Eye (tissue), 1 donor: Measurements from ENCODE around the gene DLG5.

Experiments
- DNase-seq: peaks from one replicate; pipeline ENCODE4 v3.0.0-alpha.2; 2015

Gene DLG5

DNA sequence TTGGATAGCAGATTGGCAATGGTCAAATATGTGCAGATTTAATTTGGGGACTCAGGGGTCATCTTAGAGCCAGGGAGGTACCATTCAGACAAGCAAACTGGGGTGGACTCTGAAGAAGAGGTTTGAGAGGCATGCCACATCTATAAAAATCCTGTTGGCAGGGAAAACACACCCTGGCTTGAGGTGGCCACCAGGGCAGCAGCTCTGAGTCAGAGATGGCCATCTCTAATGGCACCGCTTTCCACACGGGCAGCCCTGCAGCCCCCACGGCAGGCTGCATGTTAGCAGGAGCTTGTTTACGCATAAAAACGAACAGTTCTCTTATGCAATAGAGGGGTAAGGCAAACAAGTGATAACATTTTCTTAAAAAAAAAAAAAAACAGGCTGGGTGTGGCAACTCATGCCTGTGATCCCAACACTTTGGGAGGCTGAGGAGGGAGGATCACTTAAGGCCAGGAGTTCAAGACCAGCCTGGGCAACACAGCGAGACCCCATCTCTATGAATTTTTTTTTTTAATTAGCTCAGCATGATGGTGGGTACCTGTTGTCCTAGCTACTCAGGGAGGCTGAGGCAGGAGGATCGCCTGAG, 14.9 kb downstream of the DLG5 start:
- no peak for DNase-seq

DNA sequence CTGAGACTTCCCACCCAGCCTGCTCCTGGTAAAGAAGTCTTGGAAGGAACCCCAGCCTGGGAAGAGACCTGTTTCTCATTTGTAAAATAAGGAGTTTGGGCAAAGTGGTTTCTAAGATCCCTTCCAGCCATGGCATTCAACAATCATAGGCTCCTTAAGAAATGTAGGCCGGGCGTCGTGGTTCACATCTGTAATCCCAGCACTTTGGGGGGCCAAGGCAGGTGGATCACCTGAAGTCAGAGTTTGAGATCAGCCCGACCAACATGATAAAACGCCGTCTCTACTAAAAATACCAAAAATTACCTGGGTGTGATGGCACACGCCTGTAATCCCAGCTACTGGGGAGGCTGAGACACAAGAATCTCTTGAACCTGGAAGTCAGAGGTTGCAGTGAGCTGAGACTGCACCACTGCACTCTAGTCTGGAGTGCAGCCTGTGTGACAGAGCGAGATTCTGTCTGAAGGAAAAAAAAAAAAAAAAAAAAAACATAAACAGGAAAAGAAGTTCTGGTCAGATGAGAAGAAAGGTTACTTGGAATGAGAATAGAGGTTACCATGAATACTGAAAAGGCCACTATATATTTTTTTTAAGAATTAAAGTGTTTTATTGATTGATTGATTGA, 15.9 kb downstream of the DLG5 start:
- no peak for DNase-seq

DNA sequence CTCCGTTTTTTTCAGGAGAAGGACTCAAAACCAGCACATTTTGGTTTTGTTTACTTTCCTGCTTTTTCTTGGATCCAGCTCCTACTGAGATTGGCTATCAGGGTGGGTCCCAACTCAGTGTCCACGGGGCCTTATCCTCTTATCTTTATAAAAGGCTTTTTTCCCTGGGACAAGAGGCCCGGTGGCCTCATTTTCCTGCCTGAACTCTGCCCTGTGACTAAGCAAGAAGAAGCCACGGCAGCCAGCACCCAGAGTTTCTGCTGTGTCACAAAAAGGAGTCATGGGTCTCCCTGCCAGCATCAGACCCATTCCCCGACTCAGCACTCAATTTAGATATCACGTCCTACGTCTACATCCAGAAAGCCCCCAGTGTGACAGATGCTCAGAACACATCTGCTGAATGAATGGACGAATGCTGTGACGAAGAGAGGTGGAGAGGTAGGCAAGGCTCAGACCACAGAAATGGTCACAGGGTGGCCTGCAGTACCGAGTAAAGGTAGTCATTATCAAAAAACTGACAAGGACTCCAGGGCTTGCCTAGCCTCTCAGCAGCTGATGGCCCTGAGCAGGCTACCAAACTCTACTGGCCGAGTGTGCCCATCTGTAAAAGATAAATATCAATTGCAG, 16.7 kb downstream of the DLG5 start:
- no peak for DNase-seq

DNA sequence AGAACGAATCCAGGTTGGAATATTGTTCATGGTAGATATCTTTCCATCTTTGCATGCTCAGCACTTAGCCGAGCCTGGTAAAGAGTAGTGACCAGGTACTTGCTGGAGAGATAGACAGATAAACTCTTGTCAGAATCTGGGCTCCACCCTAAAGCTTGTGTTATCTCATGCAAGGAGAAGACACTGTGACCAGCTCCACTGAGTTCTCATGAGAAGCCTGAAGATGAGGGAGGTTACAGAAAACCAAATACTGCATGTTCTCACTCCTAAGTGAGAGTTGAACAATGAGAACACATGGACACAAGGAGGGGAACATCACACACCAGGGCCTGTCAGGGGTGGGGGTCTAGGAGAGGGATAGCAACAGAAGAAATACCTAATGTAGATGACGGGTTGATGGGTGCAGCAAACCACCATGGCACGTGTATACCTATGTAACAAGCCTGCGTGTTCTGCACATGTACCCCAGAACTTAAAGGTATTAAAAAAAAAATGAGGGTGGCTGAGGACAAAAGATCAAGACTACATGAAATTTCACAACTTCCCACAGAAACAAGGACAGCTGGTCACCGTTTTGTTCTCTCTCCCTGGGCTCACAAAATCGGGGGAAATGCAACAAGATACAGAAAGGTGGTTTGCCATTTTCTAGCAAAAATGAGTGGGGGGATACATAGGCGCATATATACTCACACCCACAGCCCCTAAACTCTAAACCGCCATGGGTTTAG, 17.4 kb downstream of the DLG5 start:
- DNase-seq: no peak

DNA sequence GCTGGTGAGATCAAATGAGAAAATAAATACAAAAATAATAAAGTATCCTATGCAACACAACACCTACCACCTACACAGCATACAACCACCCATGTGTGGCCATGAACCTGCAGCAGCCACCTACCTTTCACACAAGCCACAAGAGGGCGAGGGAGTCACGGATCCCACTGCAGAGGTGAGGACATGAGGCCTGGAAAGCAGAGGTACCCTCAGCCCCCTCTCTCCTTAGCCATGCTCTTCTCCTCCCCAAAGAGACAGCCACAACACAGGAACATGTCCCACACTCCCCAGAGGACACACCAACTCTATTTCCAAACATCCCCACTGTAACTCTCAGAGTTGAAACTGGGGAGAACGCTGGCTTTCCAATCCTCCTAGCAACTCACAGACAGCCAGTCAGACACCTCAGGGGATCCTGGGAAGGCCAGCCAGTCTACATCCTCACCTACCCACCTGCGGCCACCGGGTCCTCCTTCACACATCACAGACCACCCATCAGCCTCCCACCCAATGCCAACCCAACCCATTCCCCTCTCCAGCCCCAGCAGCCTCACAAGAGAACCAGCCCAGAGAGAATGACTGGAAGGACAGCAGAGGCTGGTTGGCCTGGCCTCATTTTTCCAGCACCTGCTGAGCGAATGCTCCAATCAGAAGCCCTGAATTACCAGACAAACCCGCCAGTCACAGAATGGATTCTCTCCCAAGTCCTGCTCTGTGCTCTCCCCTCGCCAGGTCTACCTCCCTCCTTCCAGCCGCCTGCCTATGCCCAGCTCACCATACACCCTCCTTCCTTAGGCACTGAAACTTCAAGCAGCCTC, 18.4 kb downstream of the DLG5 start:
- DNase-seq: no peak

DNA sequence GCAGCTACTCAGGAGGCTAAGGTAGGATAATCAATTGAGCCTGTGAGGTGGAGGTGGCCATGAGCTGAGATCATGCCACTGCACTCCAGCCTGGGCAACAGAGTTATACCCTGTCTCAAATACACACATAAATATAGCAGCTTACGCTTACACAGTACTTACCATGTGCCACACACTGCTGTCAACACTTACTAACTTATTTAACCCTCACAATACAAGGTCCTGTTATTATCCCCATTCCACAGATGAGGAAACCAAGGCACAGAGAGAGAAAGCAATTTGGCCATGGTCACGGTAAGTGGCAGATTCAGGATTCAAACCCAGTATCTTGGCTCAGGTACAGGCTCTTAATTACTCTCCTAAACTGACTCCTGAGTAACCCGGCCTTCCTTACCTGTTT, 19.1 kb downstream of the DLG5 start:
- no peak for DNase-seq

DNA sequence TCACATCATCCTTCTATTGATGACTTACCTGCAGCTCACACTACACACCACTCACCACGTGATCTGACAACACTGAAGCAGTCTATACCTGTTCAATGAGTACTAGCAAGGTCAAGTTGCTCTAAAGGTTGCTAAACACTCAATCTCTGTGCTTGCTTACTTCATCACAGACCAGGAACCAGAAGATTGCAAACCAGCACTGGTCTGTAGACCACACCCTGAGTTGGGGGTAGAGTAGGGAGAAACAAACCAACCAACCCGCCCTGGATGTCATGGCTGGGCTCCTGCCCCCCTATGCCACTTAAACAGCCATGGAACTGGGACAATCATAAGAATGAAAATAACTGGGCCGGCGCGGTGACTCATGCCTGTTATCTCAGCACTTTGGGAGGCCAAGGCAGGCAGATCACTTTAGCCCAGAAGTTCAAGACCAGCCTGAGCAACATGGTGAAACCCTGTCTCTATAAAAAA, 19.6 kb downstream of the DLG5 start:
- DNase-seq: no peak

DNA sequence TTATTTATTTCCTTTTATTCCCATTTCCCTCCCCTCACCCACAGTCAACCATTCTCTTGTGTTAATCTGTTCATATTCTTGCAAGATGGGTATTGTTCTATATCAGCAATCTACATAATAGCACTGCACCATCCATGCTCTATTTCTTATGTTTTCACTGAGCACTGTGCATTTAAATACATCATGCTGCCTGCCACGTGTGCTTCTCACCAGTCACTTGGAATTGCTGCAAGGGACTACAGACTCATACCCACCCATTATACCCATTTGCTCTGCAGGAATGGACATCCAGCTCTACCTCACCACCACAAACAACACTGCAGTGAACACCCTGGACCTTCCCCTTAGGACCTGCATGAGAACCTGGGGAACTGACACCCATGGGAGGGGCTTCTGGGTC, 20.8 kb downstream of the DLG5 start:
- no peak for DNase-seq

DNA sequence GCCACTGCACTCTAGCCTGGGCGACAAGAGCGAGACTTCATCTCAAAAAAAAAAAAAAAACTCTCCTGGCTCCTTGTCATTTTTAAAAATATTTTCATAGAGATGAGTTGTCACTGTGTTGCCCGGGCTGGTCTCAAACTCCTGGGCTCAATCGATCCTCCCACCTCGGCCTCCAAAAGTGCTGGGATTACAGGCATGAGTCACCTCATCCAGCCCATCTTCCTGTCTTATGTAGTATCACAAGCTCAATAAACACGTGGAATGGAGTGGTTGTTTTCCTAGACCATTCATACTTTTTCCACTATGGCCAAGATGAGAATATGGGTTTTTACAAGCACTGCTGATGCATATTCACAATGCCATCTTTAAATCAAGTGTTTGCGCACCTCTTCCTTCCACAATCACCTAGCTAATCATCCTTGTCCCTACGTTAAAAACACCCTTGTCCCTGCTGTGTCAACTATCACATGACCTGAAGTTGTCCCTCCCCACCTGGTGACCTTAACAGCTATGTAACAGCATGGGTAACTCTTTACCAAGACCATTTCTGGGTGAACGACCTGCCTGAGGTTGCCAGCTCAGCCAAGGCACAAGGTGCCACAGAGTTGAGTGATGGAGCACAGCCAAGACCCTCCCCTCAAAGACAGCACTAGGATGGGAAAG, 21.3 kb downstream of the DLG5 start:
- DNase-seq: no peak

DNA sequence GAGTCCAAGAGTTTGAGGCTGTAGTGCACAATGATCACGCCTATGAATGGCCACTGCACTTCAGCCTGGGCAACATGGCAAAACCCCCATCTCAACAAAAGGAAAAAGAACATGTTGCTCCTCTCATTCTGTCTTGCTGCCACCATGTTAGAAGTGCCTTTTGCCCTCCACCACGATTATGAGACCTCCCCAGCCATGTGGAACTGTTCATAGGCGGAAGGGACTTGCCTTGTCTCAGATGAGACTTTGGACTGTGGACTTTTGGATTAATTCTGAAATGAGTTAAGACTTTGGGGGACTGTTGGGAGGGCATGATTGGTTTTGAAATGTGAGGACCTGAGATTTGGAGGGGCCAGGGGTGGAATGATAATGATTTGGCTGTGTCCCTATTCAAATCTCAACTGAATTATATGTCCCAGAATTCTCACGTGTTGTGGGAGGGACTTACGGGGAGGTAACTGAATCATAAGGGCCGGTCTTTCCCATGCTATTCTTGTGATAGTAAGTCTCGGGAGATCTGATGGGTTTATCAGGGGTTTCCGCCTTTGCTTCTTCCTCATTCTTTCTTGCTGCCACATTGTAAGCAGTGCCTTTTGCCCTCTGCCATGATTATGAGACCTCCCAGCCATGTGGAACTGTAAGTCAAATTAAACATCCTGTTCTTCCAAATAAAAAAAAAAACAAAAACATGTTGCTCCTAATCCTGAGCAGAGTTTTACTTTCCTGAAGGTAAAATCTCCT, 22.3 kb downstream of the DLG5 start:
- no peak for DNase-seq

DNA sequence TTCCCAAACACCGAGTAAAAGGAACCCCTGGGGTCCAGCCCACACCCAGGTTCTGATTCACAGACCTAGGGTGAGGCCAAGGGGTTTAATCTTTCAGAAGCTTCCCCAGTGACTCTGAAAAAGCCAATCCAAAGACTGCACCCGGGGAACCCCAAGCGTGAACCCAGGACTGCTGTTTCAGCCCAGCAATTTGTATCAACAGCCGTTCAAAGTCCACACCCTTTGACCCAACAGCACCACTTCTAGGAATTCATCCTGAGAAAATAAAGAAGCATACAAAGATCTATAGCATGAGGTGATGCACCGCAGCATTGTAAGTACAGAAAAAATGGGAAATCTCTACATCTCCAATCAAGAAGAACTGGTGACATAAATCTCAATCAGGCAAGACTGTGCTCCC, 24.4 kb downstream of the DLG5 start:
- DNase-seq: no peak

DNA sequence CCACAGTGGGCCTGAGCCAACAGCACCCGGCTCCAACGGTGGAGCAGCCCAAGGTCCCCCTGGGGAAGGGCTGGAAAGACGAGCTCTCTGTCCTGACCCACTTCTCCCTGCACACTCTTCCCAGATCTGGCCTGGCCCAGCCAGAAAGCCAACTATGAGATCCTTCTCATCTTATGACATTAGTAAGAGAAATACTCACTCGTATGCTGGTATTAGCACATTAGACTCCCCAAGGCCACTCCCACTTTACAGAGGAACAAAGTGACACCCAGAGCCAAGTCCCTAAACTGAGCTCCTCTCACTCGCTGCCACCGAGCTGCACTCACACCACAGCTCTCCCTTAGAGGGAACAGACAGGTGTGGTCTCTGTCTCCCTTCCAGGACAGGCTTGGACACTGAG, 24.8 kb downstream of the DLG5 start:
- DNase-seq: no peak

DNA sequence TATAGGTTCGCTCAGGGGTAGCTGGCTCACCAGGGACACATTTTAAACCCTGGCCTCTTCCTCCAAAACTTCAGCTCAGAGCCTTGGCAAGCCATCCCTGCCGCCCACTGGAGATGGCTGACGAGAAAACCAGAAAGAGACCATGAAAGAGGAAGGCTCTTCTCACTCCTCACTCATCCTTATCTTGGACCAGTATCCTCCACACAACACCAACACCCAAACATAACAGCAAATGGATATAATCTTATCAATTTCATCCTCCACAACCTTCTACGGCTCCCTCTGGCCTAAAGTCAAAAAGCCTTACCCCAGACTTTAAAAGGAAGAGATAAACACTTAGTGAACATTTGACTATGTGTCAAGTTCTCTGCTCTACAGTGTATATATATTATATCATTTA, 26.9 kb downstream of the DLG5 start:
- DNase-seq: no peak

DNA sequence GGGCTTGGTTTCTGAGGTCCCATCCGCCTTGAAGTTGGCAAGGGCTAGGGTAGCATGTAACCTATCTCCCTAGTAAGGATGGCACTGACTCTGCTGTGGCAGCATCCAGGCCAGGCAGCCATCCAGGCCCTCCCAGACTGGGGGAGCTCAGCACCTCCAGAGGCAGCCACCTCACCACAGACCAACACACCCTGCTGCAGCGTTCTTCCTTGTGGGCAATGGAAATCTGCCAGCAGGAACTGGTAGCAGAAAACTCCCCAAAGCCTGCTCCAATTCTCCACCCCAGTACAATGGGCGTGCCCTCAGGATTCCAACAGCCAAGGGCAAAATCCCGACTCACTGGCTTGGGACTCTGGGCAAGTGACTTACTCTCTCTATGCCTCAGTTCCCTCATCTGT, 27.5 kb downstream of the DLG5 start:
- no peak for DNase-seq

DNA sequence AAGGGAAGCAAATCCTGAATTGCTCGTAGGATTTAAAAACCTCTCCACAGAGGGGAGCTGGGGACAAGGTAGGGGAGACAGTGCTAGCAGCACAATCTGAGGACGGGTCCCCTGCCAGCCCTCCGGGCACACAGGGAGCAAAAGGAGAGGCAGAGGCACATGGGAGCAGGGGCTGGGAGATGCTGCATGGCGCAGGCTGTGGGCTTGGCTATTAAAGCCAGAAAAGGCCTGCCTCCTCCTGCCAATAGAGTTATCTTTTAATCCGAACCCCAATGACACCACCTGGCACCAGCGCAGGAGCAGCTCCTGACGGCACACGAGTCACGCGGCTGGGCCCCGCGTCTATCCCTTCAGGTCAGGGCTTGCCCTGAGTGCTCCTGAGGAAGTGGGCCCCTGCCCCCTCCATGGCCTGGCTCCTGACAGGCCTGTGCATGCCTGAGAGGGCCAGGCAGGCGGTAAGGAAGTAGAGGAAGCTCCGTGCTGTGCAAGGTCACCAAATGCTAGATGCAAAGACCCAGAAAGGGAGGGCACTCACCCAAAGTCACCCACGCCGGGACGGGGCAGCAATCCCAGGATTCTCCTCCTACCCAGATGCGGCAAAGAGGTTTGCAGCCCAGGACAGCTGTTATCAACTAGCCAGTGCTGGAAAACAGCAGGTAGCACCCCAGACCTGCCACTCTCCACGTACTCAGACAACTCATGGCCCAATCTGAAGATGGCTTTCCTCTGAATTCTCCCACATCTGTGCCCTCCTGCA, 28.1 kb downstream of the DLG5 start:
- peak; percentile 42 for DNase-seq

DNA sequence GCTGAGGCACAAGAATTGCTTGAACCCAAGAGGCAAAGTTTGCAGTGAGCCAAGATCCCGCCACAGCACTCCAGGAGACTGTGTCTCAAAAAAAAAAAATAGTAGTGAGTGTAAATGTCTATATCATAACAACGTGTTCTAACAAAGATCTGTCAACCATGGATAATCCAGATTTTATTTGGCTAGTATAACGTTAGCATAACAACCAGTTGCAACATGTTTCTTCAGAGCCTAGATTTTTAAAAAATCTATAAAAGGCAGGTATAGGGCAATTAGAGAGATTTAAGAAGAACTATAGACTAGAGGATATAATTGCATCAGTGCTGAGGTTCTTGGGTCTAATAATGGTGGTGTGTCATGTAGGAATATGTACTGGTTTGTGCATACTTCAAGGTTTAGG, 30.5 kb downstream of the DLG5 start:
- DNase-seq: no peak

DNA sequence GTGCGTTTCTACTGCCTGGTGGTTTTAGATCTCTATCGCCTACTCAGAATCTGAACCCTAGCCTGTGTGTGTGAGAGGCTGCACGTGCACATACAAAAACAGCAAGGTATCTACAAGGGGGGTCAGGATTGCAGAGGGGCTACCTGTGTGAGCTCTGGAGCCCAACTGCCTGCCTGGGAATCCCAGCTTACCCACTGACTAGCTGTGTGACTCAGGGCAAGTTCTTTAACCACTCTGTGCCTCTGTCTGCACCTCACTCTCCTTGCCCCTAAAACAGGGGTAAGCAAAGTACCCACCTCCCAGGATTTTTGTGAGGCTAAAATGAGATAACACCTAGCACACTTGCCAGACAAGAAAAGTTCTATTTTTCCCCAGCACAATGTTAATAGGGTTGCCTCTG, 32.5 kb downstream of the DLG5 start:
- no peak for DNase-seq

DNA sequence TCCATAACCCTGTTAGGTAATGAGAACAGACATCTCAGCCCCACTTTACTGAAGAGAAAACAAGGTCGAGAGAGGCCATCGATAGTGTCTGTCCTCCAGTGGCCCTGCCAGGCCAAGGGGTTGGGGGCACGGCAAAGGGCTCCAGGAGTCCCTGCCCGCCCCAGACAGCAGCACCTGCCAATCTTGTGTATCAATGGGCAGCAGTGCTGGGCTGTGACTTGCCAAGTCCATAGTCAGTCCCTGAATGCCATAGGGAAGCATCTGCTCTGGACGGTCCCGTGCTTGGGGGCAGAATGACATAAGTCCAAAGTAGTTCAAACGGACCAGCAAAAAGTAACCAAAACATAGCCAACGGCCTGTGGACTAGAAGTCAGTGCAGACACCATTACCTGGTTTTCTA, 33.2 kb downstream of the DLG5 start:
- DNase-seq: no peak

DNA sequence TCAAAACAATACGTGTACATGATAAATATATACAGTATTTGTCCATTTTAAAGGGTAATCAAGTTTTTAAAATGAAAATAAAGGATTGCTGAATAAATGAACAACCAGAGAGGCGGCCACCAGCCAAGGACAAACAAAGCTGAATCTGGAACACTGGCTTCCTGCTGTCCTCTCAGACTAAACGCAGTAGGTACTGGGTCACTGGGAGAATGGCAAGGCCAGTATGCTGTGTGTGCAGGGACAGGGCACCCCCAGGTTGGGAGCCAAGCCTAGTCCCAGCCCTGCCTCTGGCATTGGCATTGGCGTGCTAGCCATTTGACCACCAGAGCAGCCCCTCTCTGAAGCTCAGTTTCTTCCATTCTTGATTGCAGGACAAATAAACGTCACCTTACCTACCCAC, 33.8 kb downstream of the DLG5 start:
- no peak for DNase-seq

DNA sequence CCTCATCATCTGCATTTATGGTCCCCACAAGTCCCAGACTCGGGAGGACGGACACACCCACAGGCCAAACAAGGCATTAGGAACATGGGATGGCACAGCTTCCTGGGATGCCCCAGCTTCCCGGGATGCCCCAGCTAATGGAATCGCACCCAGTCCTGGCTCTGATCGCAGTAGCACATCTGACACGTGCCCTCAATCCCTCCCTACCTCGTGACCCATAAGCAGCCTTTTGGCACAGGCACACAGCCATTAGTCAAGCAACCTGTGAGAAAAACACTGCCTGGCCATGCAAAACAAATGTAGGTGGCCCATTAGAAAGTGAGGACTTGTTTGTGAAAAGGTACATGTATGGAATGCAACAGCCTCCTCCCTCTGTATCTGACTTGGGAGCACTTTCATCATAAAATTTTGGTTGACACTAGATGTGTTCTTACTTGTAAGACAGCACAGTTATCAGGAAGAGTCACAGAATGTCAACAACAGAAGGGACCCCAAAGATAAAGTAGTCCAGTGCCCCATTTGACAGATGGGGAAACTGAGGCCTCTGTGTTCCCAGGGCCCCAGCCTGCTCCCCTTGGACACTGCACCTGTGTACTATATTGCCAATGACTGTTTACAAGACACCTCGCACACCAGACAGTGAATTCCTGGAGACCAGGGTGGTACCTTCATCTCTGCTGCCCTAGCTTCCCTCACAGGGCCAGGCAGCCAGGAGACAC, 34.4 kb downstream of the DLG5 start:
- DNase-seq: no peak
